HEK293 (cell line): Measurements from ENCODE around the gene ANO9.

Experiments
- AEBP2 ChIP-seq: fragments of 450-650 bp; formaldehyde crosslinking; IDR thresholded peaks from 2 replicates; pipeline ENCODE4 v1.5.1; 2016; ENCODE audit warnings: missing biosample characterization, missing genetic modification characterization, borderline replicate concordance
- CTCF ChIP-seq: fragments of 450-650 bp; formaldehyde crosslinking; IDR thresholded peaks from 2 replicates; pipeline ENCODE4 v1.5.1; 2016; ENCODE audit warnings: missing biosample characterization, missing genetic modification characterization
- ELK4 ChIP-seq: IDR thresholded peaks from 2 replicates; pipeline ENCODE4 v1.6.1; 2011; ENCODE audit warnings: mild to moderate bottlenecking, low read depth, low read length, borderline replicate concordance
- HOXA7 ChIP-seq: sonication (generic); formaldehyde crosslinking; IDR thresholded peaks from 2 replicates; pipeline ENCODE4 v1.8.1; 2022; ENCODE audit warnings: missing genetic modification reagents, borderline replicate concordance
- TCF7L2 ChIP-seq: IDR thresholded peaks from 2 replicates; pipeline ENCODE4 v1.6.1; 2011; ENCODE audit warnings: low read depth, mild to moderate bottlenecking, inconsistent platforms, low read length, moderate library complexity, borderline replicate concordance
- YY1 ChIP-seq: fragments of 450-650 bp; formaldehyde crosslinking; IDR thresholded peaks from 2 replicates; pipeline ENCODE4 v1.5.1; 2018; ENCODE audit warnings: missing biosample characterization, missing genetic modification characterization
- ZBTB49 ChIP-seq: fragments of 450-650 bp; formaldehyde crosslinking; IDR thresholded peaks from 2 replicates; pipeline ENCODE4 v1.5.1; 2016; ENCODE audit warnings: missing biosample characterization, missing genetic modification characterization, low read depth
- ZBTB8A ChIP-seq: fragments of 450-650 bp; formaldehyde crosslinking; IDR thresholded peaks from 2 replicates; pipeline ENCODE4 v1.5.1; 2016; ENCODE audit warnings: missing biosample characterization, missing genetic modification characterization
- ZNF114 ChIP-seq: fragments of 450-650 bp; formaldehyde crosslinking; IDR thresholded peaks from 2 replicates; pipeline ENCODE4 v1.5.0; 2017; ENCODE audit warnings: missing biosample characterization, missing genetic modification characterization
- ZNF274 ChIP-seq, 2 experiments: fragments of 200-500 bp in 1 of 2; fragments of 450-650 bp in 1 of 2; sonication (Bioruptor generic) in 1 of 2; formaldehyde crosslinking in 1 of 2; IDR thresholded peaks; 2 replicates each; pipeline versions ENCODE4 v1.5.1 to v1.6.1; 2014 to 2016; ENCODE audit warnings: borderline replicate concordance in 1 of 2, inconsistent platforms in 1 of 2, low read length in 1 of 2, missing biosample characterization in 1 of 2, missing genetic modification characterization in 1 of 2
- ZNF366 ChIP-seq: fragments of 450-650 bp; formaldehyde crosslinking; conservative IDR thresholded peaks from 2 replicates; pipeline ENCODE4 v1.5.1; 2016; ENCODE audit warnings: missing biosample characterization, missing genetic modification characterization
- ZNF513 ChIP-seq: fragments of 450-650 bp; IDR thresholded peaks from 2 replicates; pipeline ENCODE4 v1.5.1; 2018; ENCODE audit warnings: missing biosample characterization, missing genetic modification characterization
- ZNF639 ChIP-seq: fragments of 450-650 bp; formaldehyde crosslinking; IDR thresholded peaks from 2 replicates; pipeline ENCODE4 v1.5.1; 2016; ENCODE audit warnings: missing biosample characterization, missing genetic modification characterization

- TF ChIP-seq ZNF114 (tag by site-specific recombination) (no peak), ZNF513 (tag by site-specific recombination) (no peak), HOXA7 (CRISPR knock-in tag) (no peak), ZNF639 (no peak), ZBTB49 (no peak), ZNF366 (tag by site-specific recombination) (no peak), AEBP2 (tag by site-specific recombination) (no peak), CTCF (tag by site-specific recombination) (no peak), ZBTB8A (tag by site-specific recombination) (no peak), TCF7L2 (no peak), ZNF274 (IDR thresholded peaks at IDR 0.05; ENCODE audit: low read length) (no peak), ZNF274 (tag by site-specific recombination; IDR thresholded peaks at IDR 0.05; ENCODE audit: borderline replicate concordance) (no peak), ELK4 (no peak), YY1 (tag by site-specific recombination) (no peak)
Measured at GRCh38 chr11:420054-420910, 21.5 kb downstream of the ANO9 start.
